A549 (cell line): ENCODE results near the gene PKP1.

Experiments
- CBX8 ChIP-seq: fragments of 200-600 bp; sonication (generic); IDR thresholded peaks from 2 replicates; pipeline ENCODE4 v1.6.1; 2016
- EHF ChIP-seq: fragments of 250-450 bp; sonication (Bioruptor Pico); IDR thresholded peaks from 2 replicates; pipeline ENCODE4 v1.5.0; 2020; ENCODE audit warnings: mild to moderate bottlenecking
- EP300 ChIP-seq, 2 experiments: fragments of >200 bp; sonication (Bioruptor Twin); formaldehyde crosslinking; IDR thresholded peaks; 2 replicates in 1 of 2; 3 replicates in 1 of 2; pipeline ENCODE4 v1.6.1; 2016 to 2017
- ESRRA ChIP-seq: fragments of 150-350 bp; IDR thresholded peaks from 2 replicates; pipeline ENCODE4 v1.6.1; 2014; ENCODE audit warnings: mild to moderate bottlenecking, low read length, borderline replicate concordance
- MAFK ChIP-seq: fragments of 450-650 bp; IDR thresholded peaks from 2 replicates; pipeline ENCODE4 v1.6.1; 2014; ENCODE audit not compliant: partially characterized antibody
- RNF2 ChIP-seq: fragments of 200-600 bp; sonication (generic); IDR thresholded peaks from 2 replicates; pipeline ENCODE4 v1.6.1; 2016; ENCODE audit warnings: low read depth, mild to moderate bottlenecking, antibody characterized with exemption, moderate library complexity, borderline replicate concordance
- TF ChIP-seq, protein P1 (sequence below): fragments of 450-650 bp; IDR thresholded peaks from 2 replicates; pipeline ENCODE4 v1.6.1; 2014; ENCODE audit warnings: antibody characterized with exemption
- TF ChIP-seq, protein P2 (sequence below): IDR thresholded peaks from 2 replicates; pipeline ENCODE4 v1.6.1; 2012
- TF ChIP-seq, protein P3 (sequence below): fragments of >200 bp; sonication (Bioruptor Twin); formaldehyde crosslinking; IDR thresholded peaks from 3 replicates; pipeline ENCODE4 v1.5.1; 2016
- TF ChIP-seq, protein P4 (sequence below): fragments of 150-350 bp; IDR thresholded peaks from 2 replicates; pipeline ENCODE4 v1.6.1; 2014; ENCODE audit warnings: low read depth, mild to moderate bottlenecking, low read length

DNA sequence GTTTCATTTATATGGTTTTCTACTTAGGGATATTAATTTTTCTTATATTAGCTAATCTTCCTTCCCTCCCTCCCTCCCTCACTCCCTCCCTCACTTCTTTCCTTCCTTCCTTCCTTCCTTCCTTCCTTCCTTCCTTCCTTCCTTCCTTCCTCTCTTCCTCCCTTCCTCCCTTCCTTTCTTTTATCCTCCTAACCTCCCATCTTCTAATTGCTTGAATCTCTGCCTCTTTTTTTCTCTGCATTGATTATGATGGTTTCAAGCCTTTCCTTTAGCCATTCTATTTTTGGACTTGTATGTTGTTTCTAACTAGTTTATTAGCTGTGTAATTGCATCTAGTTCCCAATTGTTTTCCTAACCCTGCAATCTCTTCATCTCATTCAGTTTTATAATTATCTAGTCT is 17.0 kb upstream of the PKP1 start:
- no peak for TF ChIP-seq EHF (CRISPR knock-in tag)
- no peak for TF ChIP-seq EP300 (IDR thresholded peaks at IDR 0.05)
- TF ChIP-seq RNF2 = no peak
- TF ChIP-seq, protein P1, sequence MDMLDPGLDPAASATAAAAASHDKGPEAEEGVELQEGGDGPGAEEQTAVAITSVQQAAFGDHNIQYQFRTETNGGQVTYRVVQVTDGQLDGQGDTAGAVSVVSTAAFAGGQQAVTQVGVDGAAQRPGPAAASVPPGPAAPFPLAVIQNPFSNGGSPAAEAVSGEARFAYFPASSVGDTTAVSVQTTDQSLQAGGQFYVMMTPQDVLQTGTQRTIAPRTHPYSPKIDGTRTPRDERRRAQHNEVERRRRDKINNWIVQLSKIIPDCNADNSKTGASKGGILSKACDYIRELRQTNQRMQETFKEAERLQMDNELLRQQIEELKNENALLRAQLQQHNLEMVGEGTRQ = no peak
- no peak for TF ChIP-seq CBX8
- no peak for TF ChIP-seq MAFK
- TF ChIP-seq, protein P2, sequence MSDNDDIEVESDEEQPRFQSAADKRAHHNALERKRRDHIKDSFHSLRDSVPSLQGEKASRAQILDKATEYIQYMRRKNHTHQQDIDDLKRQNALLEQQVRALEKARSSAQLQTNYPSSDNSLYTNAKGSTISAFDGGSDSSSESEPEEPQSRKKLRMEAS = no peak
- TF ChIP-seq, protein P3, sequence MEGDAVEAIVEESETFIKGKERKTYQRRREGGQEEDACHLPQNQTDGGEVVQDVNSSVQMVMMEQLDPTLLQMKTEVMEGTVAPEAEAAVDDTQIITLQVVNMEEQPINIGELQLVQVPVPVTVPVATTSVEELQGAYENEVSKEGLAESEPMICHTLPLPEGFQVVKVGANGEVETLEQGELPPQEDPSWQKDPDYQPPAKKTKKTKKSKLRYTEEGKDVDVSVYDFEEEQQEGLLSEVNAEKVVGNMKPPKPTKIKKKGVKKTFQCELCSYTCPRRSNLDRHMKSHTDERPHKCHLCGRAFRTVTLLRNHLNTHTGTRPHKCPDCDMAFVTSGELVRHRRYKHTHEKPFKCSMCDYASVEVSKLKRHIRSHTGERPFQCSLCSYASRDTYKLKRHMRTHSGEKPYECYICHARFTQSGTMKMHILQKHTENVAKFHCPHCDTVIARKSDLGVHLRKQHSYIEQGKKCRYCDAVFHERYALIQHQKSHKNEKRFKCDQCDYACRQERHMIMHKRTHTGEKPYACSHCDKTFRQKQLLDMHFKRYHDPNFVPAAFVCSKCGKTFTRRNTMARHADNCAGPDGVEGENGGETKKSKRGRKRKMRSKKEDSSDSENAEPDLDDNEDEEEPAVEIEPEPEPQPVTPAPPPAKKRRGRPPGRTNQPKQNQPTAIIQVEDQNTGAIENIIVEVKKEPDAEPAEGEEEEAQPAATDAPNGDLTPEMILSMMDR = no peak
- no peak for TF ChIP-seq ESRRA
- TF ChIP-seq, protein P4, sequence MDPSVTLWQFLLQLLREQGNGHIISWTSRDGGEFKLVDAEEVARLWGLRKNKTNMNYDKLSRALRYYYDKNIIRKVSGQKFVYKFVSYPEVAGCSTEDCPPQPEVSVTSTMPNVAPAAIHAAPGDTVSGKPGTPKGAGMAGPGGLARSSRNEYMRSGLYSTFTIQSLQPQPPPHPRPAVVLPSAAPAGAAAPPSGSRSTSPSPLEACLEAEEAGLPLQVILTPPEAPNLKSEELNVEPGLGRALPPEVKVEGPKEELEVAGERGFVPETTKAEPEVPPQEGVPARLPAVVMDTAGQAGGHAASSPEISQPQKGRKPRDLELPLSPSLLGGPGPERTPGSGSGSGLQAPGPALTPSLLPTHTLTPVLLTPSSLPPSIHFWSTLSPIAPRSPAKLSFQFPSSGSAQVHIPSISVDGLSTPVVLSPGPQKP = no peak
